Esophagus muscularis mucosa (tissue), 2 donors: ENCODE data around the gene HERPUD1.

Experiments
- POLR2A ChIP-seq: fragments of 450-650 bp; IDR thresholded peaks from one replicate; pipeline ENCODE4 v1.6.1; 2017; ENCODE audit warnings: antibody characterized with exemption, moderate library complexity, mild to moderate bottlenecking, low read depth
- POLR2AphosphoS5 ChIP-seq, 2 donors: sonication (generic); formaldehyde crosslinking; IDR thresholded peaks; one replicate each; pipeline ENCODE4 v1.6.1; 2017; ENCODE audit warnings: antibody characterized with exemption in 2 of 2

DNA sequence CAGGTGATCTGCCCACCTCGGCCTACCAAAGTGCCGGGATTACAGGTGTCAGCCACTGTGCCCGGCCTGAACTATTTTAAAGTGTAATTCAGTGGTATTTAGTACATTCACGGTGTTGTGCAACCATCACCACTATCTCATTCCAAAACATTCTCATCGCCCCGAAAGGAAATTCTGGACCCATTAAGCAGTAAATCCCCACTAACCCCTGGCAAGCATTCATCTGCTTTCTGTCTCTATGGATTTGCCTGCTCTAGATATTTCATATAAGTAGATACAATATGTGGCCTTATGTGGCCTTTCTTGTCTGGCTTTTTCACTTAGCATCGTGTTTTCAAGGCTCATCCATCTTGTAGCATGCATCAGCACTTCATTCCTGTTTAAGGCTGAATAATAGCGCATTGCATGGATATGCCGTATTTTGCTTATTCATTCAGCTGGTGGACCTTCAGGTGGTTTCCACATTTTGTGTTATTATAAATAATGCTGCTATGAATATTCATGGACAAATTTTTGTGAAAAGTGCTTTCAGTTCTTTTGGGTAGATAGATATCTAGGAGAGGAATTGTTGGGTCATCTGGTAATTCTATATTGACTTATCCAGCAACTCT lies 8.4 kb upstream of the HERPUD1 start:
- TF ChIP-seq POLR2A: no peak
- no peak for TF ChIP-seq POLR2AphosphoS5 (IDR thresholded peaks at IDR 0.05)
